ENCODE measurements around the gene COPS7A.

- no peak for TF ChIP-seq POLR2AphosphoS5 (IDR thresholded peaks at IDR 0.05; ENCODE audit: low read depth, low read length)
- TF ChIP-seq SIN3A (IDR thresholded peaks at IDR 0.05; ENCODE audit: borderline replicate concordance, insufficient read depth, low read length) = no peak
- TF ChIP-seq FOXP2 (optimal IDR thresholded peaks at IDR 0.05; ENCODE audit: borderline replicate concordance, extremely low read depth, extremely low read length, insufficient read depth) = no peak
- TF ChIP-seq REST (IDR thresholded peaks at IDR 0.05; ENCODE audit: insufficient read depth in 1 of 2, low read depth in 2 of 2, low read length in 2 of 2) = no peak
- TF ChIP-seq TAF1 (IDR thresholded peaks at IDR 0.05; ENCODE audit: borderline replicate concordance, insufficient read depth, low read length) = no peak
These were observed 6.9 kb upstream of the COPS7A start for GRCh38 chr12:6716874-6717437.

All from PFSK-1 (cell line).